ENCODE measurements around the gene BLM. TPM values are rescaled to one million over a fixed set of nuclear protein-coding genes. Genes with fewer than 3 reads are reported as not detected.
A peak's percentile ranks its signal among the peaks of the same experiment; 100 is the strongest.
"Not testable (repeated sequence)": the region's sequence is repeated elsewhere in the genome, so short reads cannot be mapped to it uniquely, and the experiment has no call there.

Gene BLM
- total RNA-seq, 1 donor from 2014 or later = 5.1 TPM

- no peak for DNase-seq (ENCODE audit: low read depth in 2 of 2)
These were observed 102.2 kb downstream of the BLM start for GRCh38 chr15:90819390-90819789.

GRCh38 chr15:90819850-90820249 lies 102.7 kb downstream of the BLM start:
- DNase-seq (ENCODE audit: low read depth in 2 of 2) = no peak

GRCh38 chr15:90820481-90820880 lies 103.3 kb downstream of the BLM start:
- DNase-seq (ENCODE audit: low read depth in 2 of 2) = no peak

- DNase-seq (ENCODE audit: low read depth in 2 of 2) = no peak
These were observed 105.2 kb downstream of the BLM start for GRCh38 chr15:90822204-90822955.

- DNase-seq (ENCODE audit: low read depth in 2 of 2) = no peak
These were observed 106.4 kb downstream of the BLM start for GRCh38 chr15:90823455-90823974.

- DNase-seq (ENCODE audit: low read depth in 2 of 2) = not testable (repeated sequence)
These were observed 108.2 kb downstream of the BLM start for GRCh38 chr15:90825115-90825899.

GRCh38 chr15:90826206-90826885 lies 109.2 kb downstream of the BLM start:
- DNase-seq (ENCODE audit: low read depth in 2 of 2) = not testable (repeated sequence)

- DNase-seq (ENCODE audit: low read depth in 2 of 2) = no peak
These were observed 109.8 kb downstream of the BLM start for GRCh38 chr15:90826886-90827435.

- DNase-seq (ENCODE audit: low read depth in 2 of 2) = no peak
These were observed 111.0 kb downstream of the BLM start for GRCh38 chr15:90828111-90828510.

GRCh38 chr15:90829126-90829525 lies 112.0 kb downstream of the BLM start:
- DNase-seq (ENCODE audit: low read depth in 2 of 2) = no peak

GRCh38 chr15:90829942-90830440 lies 112.8 kb downstream of the BLM start:
- no peak for DNase-seq (ENCODE audit: low read depth in 2 of 2)

GRCh38 chr15:90834626-90835025 lies 117.5 kb downstream of the BLM start:
- DNase-seq (ENCODE audit: low read depth in 2 of 2) = no peak

- peak; percentile 6 to 59 for DNase-seq (ENCODE audit: low read depth in 2 of 2)
These were observed 119.2 kb downstream of the BLM start for GRCh38 chr15:90836296-90836871.

GRCh38 chr15:90837094-90837493 lies 119.9 kb downstream of the BLM start:
- DNase-seq (ENCODE audit: low read depth in 2 of 2) = no peak

GRCh38 chr15:90838139-90838538 lies 121.0 kb downstream of the BLM start:
- no peak for DNase-seq (ENCODE audit: low read depth in 2 of 2)

GRCh38 chr15:90838544-90838943 lies 121.4 kb downstream of the BLM start:
- DNase-seq (ENCODE audit: low read depth in 2 of 2) = no peak

- no peak for DNase-seq (ENCODE audit: low read depth in 2 of 2)
These were observed 122.3 kb downstream of the BLM start for GRCh38 chr15:90839187-90840071.

GRCh38 chr15:90840157-90840855 lies 123.2 kb downstream of the BLM start:
- no peak for DNase-seq (ENCODE audit: low read depth in 2 of 2)

- no peak for DNase-seq (ENCODE audit: low read depth in 2 of 2)
These were observed 123.8 kb downstream of the BLM start for GRCh38 chr15:90840954-90841353.

GRCh38 chr15:90844696-90845095 lies 127.5 kb downstream of the BLM start:
- DNase-seq (ENCODE audit: low read depth in 2 of 2) = no peak
